GM21423 (cell line): ENCODE data around the gene GCK.

Experiments
- ATAC-seq: cut with Tn5 transposase; IDR thresholded peaks from one replicate; pipeline ENCODE4 v1.9.1; 2021; ENCODE audit warnings: mild to moderate bottlenecking, moderate library complexity; ENCODE audit not compliant: unreplicated experiment

The GCK gene

DNA sequence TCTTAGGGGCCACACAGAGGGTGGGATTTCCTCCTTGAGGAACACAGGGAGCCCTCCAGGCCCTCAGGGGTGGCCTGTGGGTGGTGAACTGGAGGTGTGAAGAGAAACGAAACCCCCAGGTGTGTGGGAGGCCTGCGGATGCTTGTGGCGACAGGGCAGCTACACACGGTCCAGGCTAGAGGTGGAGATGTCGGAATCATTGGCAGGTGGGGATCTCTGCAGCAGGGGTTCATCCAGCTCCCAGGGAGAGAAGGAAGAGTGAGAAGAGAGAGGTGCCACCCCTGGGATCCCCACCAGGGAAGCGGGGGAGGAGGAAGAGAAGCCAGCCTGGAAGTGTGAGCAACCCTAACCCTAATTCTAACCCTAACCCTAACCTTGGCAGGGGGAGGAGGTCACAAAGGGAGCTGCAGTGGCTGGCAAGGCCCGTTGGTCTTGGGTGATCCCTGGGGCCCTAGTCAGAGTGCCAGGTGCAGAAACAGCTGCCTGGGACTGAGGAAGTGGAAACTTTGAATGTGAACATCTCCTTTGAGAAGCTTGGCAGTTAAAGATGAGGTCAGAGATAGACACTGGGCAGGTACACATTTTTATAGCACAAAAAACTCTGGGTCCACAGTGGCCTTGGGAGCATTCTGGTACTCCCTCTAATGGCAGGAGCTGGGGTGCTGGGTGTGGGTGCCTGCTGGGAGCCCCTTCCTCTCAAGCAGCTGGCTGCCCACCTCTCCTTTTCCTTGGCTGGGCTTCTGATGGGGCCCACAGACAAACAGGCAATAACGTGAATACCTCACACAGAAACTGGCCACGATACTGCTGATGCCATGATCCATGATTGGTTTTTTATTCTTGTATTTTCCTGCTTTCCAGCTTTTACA, 91.9 kb downstream of the GCK start:
- peak; percentile 65 for ATAC-seq

- ATAC-seq, result no peak
These were observed 92.8 kb downstream of the GCK start for GRCh38 chr7:44096326-44096881.

GRCh38 chr7:44095781-44096180, 93.5 kb downstream of the GCK start:
- ATAC-seq, result no peak

DNA sequence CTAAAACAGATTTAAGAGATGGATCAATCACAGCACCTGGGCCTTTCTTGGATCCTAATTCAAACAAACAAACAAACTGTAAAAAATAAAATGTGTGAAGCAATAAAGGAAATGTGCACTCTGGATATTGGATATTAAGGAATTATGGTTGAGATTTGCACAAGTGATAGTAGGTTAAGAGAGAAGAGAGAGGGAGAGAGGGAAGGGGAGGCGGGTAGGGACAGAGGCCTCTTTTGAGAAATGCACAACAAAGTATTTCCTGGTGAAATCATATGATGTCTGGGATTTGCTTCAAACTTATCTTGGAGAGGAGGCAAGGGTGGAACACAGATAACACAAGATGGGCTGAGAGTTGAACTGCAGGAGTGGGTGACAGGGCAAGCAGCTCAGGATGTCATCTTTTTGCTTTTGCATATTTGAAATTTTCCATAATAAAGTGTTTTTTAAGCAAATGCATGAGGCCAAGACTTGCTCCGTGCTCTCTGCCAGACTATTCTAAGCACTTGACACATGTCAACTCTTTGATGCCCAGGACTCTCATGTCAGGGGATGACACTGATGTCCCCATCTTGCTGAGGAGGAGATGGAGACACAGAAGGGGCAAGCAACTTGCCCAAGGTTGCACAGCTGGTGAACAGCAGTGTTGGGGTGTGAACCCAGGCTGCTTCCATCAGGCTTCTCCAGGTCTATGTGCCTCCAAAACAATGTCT, 94.2 kb downstream of the GCK start:
- no peak for ATAC-seq

GRCh38 chr7:44094365-44094764, 94.9 kb downstream of the GCK start:
- no peak for ATAC-seq
